ENCODE results near the gene CAMTA1. TPM values are rescaled to one million over a fixed set of nuclear protein-coding genes. Genes with fewer than 3 reads are reported as not detected.

Gene CAMTA1
- polyA plus RNA-seq, 1 of the 3 experiments (the other 2 are of a cell fraction), result 63.1 TPM

- TF ChIP-seq RCOR1 (IDR thresholded peaks at IDR 0.05; ENCODE audit: low read length), result no peak
- TF ChIP-seq CTCF (IDR thresholded peaks at IDR 0.05), result no peak
- TF ChIP-seq YY1 (IDR thresholded peaks at IDR 0.05; ENCODE audit: low read depth), result no peak
Observed at GRCh38 chr1:7262611-7263010, 477.4 kb downstream of the CAMTA1 start (continued).

GRCh38 chr1:7263021-7263960, 478.0 kb downstream of the CAMTA1 start:
- POLR2A ChIA-PET, result no interaction called here
- TF ChIP-seq MEF2A (IDR thresholded peaks at IDR 0.05; ENCODE audit: borderline replicate concordance, low read depth) (no peak), JUND (IDR thresholded peaks at IDR 0.05) (no peak), FOXJ3 (CRISPR knock-in tag; IDR thresholded peaks at IDR 0.05) (no peak), TEAD4 (IDR thresholded peaks at IDR 0.05; ENCODE audit: borderline replicate concordance, insufficient read depth) (no peak), RCOR1 (IDR thresholded peaks at IDR 0.05; ENCODE audit: low read length) (no peak), SIN3A (IDR thresholded peaks at IDR 0.05; ENCODE audit: borderline replicate concordance, low read depth, low read length) (no peak), GABPA (IDR thresholded peaks at IDR 0.05; ENCODE audit: low read depth) (no peak), NRF1 (IDR thresholded peaks at IDR 0.05; ENCODE audit: low read depth, low read length) (no peak), EP300 (IDR thresholded peaks at IDR 0.05; ENCODE audit: borderline replicate concordance in 1 of 2, low read depth in 1 of 2, low read length in 1 of 2) (no peak), IRF3 (IDR thresholded peaks at IDR 0.05; ENCODE audit: low read depth, low read length) (no peak), CHD2 (IDR thresholded peaks at IDR 0.05; ENCODE audit: low read length, partially characterized antibody) (no peak), TCF12 (IDR thresholded peaks at IDR 0.05) (no peak), REST (IDR thresholded peaks at IDR 0.05; ENCODE audit: low read depth, low read length) (no peak), RAD21 (IDR thresholded peaks at IDR 0.05; ENCODE audit: low read length) (no peak), RXRA (IDR thresholded peaks at IDR 0.05; ENCODE audit: borderline replicate concordance, low read depth) (no peak), ZBTB33 (IDR thresholded peaks at IDR 0.05; ENCODE audit: borderline replicate concordance, low read depth) (no peak)
- TF ChIP-seq, protein P1, sequence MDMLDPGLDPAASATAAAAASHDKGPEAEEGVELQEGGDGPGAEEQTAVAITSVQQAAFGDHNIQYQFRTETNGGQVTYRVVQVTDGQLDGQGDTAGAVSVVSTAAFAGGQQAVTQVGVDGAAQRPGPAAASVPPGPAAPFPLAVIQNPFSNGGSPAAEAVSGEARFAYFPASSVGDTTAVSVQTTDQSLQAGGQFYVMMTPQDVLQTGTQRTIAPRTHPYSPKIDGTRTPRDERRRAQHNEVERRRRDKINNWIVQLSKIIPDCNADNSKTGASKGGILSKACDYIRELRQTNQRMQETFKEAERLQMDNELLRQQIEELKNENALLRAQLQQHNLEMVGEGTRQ (IDR thresholded peaks at IDR 0.05; ENCODE audit: borderline replicate concordance, low read depth, low read length), result no peak
- TF ChIP-seq, protein P2, sequence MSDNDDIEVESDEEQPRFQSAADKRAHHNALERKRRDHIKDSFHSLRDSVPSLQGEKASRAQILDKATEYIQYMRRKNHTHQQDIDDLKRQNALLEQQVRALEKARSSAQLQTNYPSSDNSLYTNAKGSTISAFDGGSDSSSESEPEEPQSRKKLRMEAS (IDR thresholded peaks at IDR 0.05; ENCODE audit: low read depth), result no peak
- Histone ChIP-seq H3K79me2 (ENCODE audit: insufficient read depth) (no peaks in the 10 kb centered on the region), H4K20me1 (ENCODE audit: insufficient read depth) (no peaks in the 10 kb centered on the region), H2AFZ (ENCODE audit: low read depth) (no peak overlapping the region), H3K27ac (ENCODE audit: low read depth in 2 of 2, low read length in 1 of 2) (0 out of 4 replicates have a peak overlapping the region, but pooled peaks of 1 of the 2 experiments have one; percentile 16), H3F3A (replicated peaks; ENCODE audit: insufficient read depth) (no peaks in the 10 kb centered on the region), H3K9ac (no peak overlapping the region), H3K27me3 (ENCODE audit: insufficient read depth) (no peaks in the 10 kb centered on the region), H3K4me3 (ENCODE audit: low read depth in 2 of 2, low read length in 1 of 2) (no peak overlapping the region), H3K36me3 (replicated peaks in 1 of 2; ENCODE audit: control insufficient read depth in 1 of 2, insufficient read depth in 2 of 2, low read length in 1 of 2) (no peaks in the 10 kb centered on the region), H3K9me2 (no peaks in the 10 kb centered on the region), H3K4me1 (ENCODE audit: control insufficient read depth in 1 of 2, insufficient read depth in 2 of 2, low read depth in 1 of 2, low read length in 1 of 2) (peaks cover 0 to 37% of the 10 kb centered on the region in 2 experiments; a peak in 2 of 4 replicates), H3K9me3 (no peaks in the 10 kb centered on the region), H3K4me2 (no peak overlapping the region)
- DNase-seq, result no peak
- 88% methylated on average over 13 of the region's 13 CpGs for WGBS (ENCODE audit: low lambda C conversion rate)
- CTCF ChIA-PET, result interaction anchor here (1.0 to 1.4 kb wide), 3 partner anchors 121 to 386 kb away, joined by 3 to 7 read pairs (median 3); no protein-coding TSS in a partner anchor
